ENCODE data around the gene RBPMS2. TPM values are rescaled to one million over a fixed set of nuclear protein-coding genes. Genes with fewer than 3 reads are reported as not detected.
"Not testable (repeated sequence)": the region's sequence is repeated elsewhere in the genome, so short reads cannot be mapped to it uniquely, and the experiment has no call there.

Gene RBPMS2
- total RNA-seq, 4 donors from 2014 or later, result 1.5 to 58.4 (median 6.4) TPM

GRCh38 chr15:64807051-64807749, 31.8 kb upstream of the RBPMS2 start:
- no peak for TF ChIP-seq CTCF (IDR thresholded peaks at IDR 0.05)
- no peak for TF ChIP-seq POLR2A (IDR thresholded peaks at IDR 0.05)
- peak; percentile 43 to 75 for DNase-seq
- intact Hi-C loops (cut with DNase I; ENCODE audit: low total_unique reads), result loop anchor here (5.0 kb wide), 1 partner anchor 65 kb away; no protein-coding TSS in a partner anchor
- peaks cover 3 to 10% of the 10 kb centered on the region in 2 donors for H3K4me1 ChIP-seq
- peak overlapping the region; percentile 82 to 90 for H3K27ac ChIP-seq
- no peak overlapping the region for H3K4me3 ChIP-seq
- no peaks in the 10 kb centered on the region for H3K36me3 ChIP-seq
- no peaks in the 10 kb centered on the region for H3K27me3 ChIP-seq
- no peaks in the 10 kb centered on the region for H3K9me3 ChIP-seq

- no peaks in the 10 kb centered on the region for H3K9me3 ChIP-seq
- no peak for DNase-seq
- H3K36me3 ChIP-seq, result no peaks in the 10 kb centered on the region
- no peaks in the 10 kb centered on the region for H3K27me3 ChIP-seq
- H3K4me3 ChIP-seq, result no peak overlapping the region
- peaks cover 4 to 10% of the 10 kb centered on the region in 2 donors for H3K4me1 ChIP-seq
- TF ChIP-seq POLR2A (IDR thresholded peaks at IDR 0.05) (no peak), CTCF (IDR thresholded peaks at IDR 0.05) (no peak)
- peak overlapping the region; percentile 82 to 90 for H3K27ac ChIP-seq
- intact Hi-C loops (cut with DNase I; ENCODE audit: low total_unique reads), result loop anchor here (5.0 kb wide), 1 partner anchor 64 kb away; no protein-coding TSS in a partner anchor
These were observed 31.1 kb upstream of the RBPMS2 start for GRCh38 chr15:64806509-64806908.

- Histone ChIP-seq H3K27me3 (no peaks in the 10 kb centered on the region), H3K4me3 (no peak overlapping the region), H3K36me3 (no peaks in the 10 kb centered on the region), H3K27ac (peak overlapping the region; percentile 11 to 35), H3K4me1 (peaks cover 4 to 10% of the 10 kb centered on the region in 2 donors), H3K9me3 (no peaks in the 10 kb centered on the region)
- TF ChIP-seq POLR2A (IDR thresholded peaks at IDR 0.05), result no peak
- no peak for TF ChIP-seq CTCF (IDR thresholded peaks at IDR 0.05)
- intact Hi-C loops (cut with DNase I; ENCODE audit: low total_unique reads), result loop anchor here (5.0 kb wide), 1 partner anchor 62 kb away; no protein-coding TSS in a partner anchor
- no peak for DNase-seq
These were observed 29.2 kb upstream of the RBPMS2 start for GRCh38 chr15:64804619-64805018.

DNA sequence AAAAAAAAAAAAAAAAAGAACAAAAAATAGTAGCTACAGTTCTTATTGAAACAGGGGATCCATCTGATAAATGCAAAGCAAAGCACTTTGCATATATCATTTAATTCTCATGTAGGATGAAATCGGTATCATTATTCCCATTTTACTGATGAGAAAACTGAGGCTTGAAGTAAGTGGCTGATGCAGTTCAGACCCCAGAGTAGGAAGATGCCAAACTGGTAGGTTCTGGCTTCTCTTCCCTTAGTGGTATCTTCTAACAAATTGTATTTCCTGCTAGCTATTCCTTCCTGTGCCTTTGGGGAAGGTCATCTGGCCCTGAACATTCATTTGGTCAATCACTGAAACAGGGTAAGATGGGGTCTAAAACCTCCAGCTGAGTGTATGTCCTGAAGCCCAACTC, 28.1 kb upstream of the RBPMS2 start:
- DNase-seq, result no peak
- Histone ChIP-seq H3K4me3 (no peak overlapping the region), H3K27me3 (no peaks in the 10 kb centered on the region), H3K4me1 (peaks cover 4 to 10% of the 10 kb centered on the region in 2 donors), H3K9me3 (no peaks in the 10 kb centered on the region), H3K27ac (peak overlapping the region; percentile 11 to 63), H3K36me3 (no peaks in the 10 kb centered on the region)
- intact Hi-C loops (cut with DNase I; ENCODE audit: low total_unique reads), result no loop called here
- TF ChIP-seq POLR2A (IDR thresholded peaks at IDR 0.05) (no peak), CTCF (IDR thresholded peaks at IDR 0.05) (no peak)

DNA sequence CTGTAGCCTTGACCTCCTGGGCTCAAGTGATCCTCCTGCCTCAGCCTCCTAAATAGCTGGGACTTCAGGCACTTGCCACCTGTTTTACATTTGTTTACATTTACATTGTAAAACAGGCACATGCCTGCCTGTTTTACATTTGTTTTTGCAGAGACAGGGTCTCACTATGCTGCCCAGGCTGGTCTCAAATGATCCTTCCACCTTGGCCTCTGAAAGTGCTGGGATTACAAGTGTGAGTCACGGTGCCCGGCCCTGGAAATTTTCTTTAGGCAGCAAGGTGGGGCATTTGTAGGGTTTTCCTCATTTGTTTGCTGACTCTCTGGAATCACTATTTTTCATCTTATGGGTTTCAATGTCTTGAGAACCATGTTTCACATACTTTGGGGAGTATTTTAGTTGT, 25.1 kb upstream of the RBPMS2 start:
- Histone ChIP-seq H3K27me3 (no peaks in the 10 kb centered on the region), H3K4me1 (peaks cover 0 to 4% of the 10 kb centered on the region in 2 donors), H3K36me3 (no peaks in the 10 kb centered on the region), H3K4me3 (no peak overlapping the region), H3K9me3 (no peaks in the 10 kb centered on the region), H3K27ac (peak overlapping the region; percentile 63 to 80)
- intact Hi-C loops (cut with DNase I; ENCODE audit: low total_unique reads), result no loop called here
- TF ChIP-seq POLR2A (IDR thresholded peaks at IDR 0.05), result no peak
- TF ChIP-seq CTCF (IDR thresholded peaks at IDR 0.05), result no peak
- no peak for DNase-seq

- intact Hi-C loops (cut with DNase I; ENCODE audit: low total_unique reads); H3K27ac ChIP-seq; H3K36me3 ChIP-seq; H3K27me3 ChIP-seq; H3K4me3 ChIP-seq; DNase-seq; H3K9me3 ChIP-seq; H3K4me1 ChIP-seq: not testable (repeated sequence)
These were observed 23.5 kb upstream of the RBPMS2 start for GRCh38 chr15:64798905-64799304.

DNA sequence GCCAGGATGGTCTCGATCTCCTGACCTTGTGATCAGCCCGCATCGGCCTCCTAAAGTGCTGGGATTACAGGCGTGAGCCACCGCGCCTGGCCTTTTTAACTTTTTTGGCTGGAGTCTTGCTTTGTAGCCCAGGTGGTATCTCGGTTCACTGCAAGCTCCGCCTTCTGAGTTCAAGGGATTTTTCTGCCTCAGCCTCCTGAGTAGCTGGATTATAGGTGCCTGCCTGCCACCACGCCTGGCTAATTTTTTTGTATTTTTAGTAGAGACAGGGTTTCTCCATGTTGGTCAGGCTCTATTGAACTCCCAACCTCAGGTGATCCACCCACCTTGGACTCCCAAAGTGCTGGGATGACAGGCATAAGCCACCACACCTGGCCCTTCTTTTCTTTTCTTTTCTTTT, 20.5 kb upstream of the RBPMS2 start:
- intact Hi-C loops (cut with DNase I; ENCODE audit: low total_unique reads); H3K4me1 ChIP-seq; H3K4me3 ChIP-seq; H3K27ac ChIP-seq; DNase-seq; H3K27me3 ChIP-seq; H3K9me3 ChIP-seq; H3K36me3 ChIP-seq: not testable (repeated sequence)

- DNase-seq; H3K4me3 ChIP-seq; H3K27ac ChIP-seq; H3K4me1 ChIP-seq; H3K9me3 ChIP-seq; H3K27me3 ChIP-seq; H3K36me3 ChIP-seq; intact Hi-C loops (cut with DNase I; ENCODE audit: low total_unique reads): not testable (repeated sequence)
These were observed 19.9 kb upstream of the RBPMS2 start for GRCh38 chr15:64795299-64795698.

Measured in uterus (tissue), 4 donors.